ENCODE measurements around the gene TMEM184B. TPM values are rescaled to one million over a fixed set of nuclear protein-coding genes. Genes with fewer than 3 reads are reported as not detected.

The TMEM184B gene
- polyA plus RNA-seq, 1 donor = 71.7 TPM

DNA sequence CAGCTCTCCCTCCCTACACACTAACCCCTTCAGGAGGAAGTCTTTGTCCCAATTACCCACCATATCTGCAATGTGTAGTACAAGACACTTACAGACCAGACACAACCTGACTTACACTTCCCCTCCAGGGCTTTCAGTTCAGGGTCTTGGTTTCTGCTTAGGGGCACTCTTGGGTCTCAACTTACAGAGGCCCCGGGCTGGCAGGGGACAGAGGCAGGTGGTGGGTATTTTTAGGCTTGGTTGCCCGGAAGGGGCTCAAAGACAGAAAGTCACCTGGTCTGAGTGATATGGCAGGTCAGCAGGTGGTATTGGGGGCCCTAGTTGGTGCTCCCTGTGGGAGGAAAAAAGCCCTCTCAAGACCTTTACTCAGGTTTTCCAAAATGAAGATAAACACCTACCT lies 3.4 kb upstream of the TMEM184B start:
- no peak for DNase-seq (ENCODE audit: low read depth)

DNA sequence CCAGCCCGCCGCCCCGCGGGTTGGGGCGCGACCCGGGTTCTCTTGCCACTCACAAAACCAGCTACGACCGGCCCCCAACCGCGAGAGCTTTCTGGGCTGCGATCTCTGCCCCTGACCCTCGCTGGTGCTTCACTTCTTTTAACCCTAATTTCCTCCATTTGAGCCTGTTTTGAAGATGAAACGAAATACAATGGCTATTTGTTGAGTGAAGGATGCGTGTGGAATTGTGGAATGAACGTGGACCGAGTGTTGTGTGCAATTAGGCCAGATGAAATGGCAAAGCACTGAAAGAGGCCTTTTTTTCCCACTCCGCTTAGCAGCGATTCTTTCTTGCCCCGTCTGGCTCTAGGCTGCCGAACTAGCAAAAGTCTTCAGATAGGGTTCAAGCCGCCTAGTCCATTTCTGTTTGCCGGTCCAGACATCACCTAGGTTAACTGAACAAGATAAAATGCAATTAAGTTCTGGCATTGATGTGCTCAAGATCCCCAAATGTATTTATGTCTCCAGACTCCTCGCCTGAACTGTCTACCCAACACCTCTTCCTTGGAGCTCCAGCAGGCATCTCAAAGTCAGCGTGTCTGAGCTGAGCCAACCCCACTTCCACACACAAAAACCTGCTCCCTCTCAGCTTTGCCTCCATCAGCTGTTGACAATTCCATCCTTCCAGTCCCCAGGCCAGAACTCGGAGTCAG lies 471 bp upstream of the TMEM184B start:
- no peak for DNase-seq (ENCODE audit: low read depth)

DNA sequence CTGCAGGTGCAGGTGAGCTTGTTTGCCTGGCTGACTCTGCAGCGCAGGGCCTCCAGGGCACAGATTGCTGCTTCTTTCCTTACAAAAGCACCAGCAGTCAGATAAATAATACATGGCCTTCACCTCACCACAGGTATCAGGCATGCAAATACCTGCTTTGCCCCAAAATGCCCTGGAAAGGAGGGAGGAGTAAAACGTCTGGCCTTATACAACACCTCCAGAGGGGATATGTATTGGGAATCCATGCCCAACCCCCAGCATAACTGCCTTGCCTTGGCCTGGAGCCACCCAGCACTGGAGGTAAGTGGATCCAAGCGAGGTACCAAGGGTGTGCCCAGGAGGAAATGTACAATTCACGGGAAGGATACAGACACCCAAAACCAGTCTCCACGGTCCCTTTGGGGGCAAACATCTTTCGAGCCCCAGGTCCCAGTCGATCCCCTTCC lies 860 bp downstream of the TMEM184B start:
- no peak for DNase-seq (ENCODE audit: low read depth)

- no peak for DNase-seq (ENCODE audit: low read depth)
These were observed 1.7 kb downstream of the TMEM184B start for GRCh38 chr22:38271101-38271500.

DNA sequence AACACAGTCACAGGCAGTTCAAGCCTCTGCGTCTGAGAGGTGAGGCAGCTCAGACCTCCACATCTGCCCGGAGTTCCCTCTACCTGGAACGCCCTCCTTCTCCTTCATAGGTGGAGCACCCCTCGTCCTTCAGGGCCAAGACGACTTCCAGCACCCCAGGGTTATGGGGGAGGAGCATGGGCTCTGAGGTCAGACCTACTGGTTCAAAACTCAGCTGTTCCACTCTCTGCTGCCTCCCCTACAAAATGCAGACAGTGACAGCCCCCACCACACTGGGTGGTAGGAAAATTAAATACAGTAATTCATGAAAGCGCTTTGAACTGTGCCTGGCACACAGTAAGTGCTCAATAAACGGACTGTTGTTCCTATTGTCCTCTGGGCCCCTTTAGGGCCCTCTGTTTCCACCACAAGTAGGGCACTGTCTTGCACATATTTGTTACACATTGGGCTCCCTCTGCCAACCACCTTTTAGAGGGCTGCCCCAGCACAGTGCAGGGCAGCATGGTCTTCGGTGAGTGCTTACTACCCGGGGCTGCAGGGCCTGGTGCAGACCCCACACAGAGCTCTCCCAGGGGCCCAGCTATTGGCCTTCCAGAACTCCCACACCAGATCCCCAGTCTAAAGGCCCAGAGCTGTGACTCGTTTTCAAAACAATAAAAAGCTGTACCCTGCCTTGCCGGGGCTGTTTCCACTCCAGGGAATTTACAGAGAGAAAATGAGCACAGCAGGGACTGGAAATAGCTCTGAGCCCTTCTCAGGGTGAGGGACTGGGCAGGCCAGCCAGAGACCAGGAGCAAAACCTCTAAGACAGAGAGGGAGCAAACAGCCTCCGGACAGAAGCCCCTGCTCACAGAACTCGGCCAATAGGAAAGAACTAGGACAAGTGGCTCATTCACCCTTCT lies 2.5 kb downstream of the TMEM184B start:
- no peak for DNase-seq (ENCODE audit: low read depth)

- DNase-seq (ENCODE audit: low read depth) = no peak
These were observed 3.3 kb downstream of the TMEM184B start for GRCh38 chr22:38269466-38269865.

- no peak for DNase-seq (ENCODE audit: low read depth)
These were observed 5.7 kb downstream of the TMEM184B start for GRCh38 chr22:38267086-38267485.

DNA sequence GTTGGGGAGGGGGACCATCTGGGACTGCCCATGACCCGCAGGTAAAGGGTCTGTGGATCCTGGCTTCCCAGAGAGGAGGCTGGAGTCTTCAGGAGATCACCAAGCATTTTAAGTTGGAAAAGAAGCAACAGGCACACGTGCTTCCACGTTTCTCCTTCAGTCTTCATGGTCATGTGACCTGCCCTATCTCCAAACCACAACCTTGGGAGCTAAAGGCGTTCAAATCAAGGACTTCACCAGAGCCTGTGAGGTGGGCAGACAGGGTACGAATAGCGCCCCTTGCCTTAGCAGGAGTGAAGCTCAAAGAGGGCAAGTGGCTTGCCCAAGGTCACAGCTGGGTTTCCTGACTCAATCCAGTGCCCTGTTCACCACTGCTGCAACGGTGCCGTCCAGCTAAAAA lies 6.7 kb downstream of the TMEM184B start:
- no peak for DNase-seq (ENCODE audit: low read depth)

GRCh38 chr22:38264322-38264843 lies 8.4 kb downstream of the TMEM184B start:
- DNase-seq (ENCODE audit: low read depth) = no peak

- DNase-seq (ENCODE audit: low read depth) = no peak
These were observed 10.6 kb downstream of the TMEM184B start for GRCh38 chr22:38262051-38262795.

DNA sequence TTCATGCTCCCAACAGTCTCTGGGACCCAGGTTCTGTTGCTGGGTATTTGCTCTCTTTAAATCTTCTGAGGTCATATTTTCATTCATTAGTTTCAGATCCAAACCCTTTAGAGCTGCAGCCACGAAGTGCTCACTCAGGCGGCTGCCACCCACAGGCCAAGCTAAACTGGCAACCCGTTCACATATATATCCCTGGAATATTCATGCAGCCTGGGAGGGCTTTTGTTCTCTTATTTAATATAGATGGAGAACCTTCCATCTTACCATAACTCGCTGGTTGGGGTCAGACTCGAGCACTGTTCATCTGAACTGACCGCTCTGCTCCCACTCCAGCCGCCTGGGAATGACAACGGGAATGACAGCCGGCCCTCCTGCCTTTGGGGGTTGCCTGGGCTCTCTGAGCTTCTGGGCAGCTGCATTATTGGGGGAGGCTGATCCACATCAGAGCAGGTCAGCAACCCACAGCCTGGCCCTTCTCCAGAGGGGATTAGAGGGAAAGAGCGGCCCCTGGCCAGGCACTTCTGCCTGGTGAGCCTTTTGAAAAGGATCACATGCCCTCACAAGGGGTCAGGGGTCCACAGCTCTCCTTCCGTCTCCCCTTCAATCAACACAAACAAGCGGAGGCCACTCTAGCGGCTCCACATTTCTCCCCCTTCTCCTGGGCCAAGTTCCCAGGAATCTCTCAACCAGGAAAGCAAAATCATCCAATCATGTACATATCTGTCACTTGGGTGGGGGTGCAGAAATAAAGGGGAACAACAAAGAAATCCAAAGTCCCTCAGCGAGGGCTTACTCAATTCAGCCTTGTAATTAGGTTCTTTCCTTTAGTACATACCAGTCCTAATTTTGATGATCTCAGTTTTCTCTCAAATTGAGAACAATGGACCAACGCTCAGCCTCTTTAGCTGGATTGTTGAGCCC lies 11.8 kb downstream of the TMEM184B start:
- no peak for DNase-seq (ENCODE audit: low read depth)

- DNase-seq (ENCODE audit: low read depth) = no peak
These were observed 13.4 kb downstream of the TMEM184B start for GRCh38 chr22:38259370-38259769.

DNA sequence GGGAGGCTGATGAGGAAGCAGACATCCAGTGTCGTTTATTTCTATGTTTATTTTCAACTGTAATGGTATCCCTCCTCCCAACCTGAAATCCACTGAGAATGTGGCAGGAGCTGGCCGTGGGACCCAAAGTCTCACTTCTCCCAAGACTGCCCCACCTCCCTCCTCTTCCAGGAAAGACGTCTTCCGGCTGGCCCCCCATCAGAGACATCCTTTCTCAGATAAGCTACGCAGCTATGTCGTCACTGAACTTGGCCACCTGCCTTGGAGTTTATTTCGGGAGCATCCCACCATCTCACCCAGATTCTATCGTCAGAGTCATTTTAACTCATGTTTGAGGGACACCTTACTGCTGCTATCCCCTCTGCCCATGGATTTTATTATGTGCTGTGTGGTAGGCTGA lies 13.9 kb downstream of the TMEM184B start:
- no peak for DNase-seq (ENCODE audit: low read depth)

GRCh38 chr22:38257650-38258250 lies 15.1 kb downstream of the TMEM184B start:
- no peak for DNase-seq (ENCODE audit: low read depth)

DNA sequence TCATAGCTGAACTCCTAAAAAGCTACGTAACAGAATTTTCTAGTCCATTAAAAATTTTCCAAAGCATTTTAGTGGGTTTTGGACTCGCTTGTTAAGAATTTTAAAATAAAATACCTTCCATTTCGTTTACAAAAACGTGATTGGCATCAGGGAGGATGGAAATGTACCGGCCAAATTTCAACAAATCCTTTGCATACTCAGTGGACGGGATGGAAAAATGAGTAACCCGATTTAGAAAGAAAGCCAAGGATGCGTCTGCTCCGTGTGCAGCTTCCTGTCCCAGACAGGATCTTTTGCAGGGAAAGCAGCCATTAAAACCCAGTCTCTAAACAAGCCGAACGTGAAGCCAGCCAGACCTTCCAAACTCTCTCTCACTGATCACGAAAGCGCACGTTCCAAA lies 15.6 kb downstream of the TMEM184B start:
- peak; percentile 81 for DNase-seq (ENCODE audit: low read depth)

DNA sequence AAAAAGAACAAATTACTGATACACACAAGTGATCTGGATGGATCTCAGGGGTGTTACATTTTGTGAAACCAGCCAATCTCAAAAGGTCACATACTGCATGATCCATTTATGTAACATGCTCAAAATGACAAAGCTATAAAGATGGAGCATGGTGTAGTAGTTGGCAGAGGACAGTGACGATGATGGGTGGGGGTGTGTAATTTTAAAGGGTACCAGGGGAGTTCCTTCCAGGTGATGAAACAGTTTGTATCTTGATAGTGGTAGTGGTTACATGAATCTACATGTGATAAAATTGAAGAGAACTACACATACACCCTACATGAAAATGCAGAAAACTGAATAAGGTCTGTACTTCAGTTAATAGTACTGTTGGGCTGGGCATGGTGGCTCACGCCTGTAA lies 17.1 kb downstream of the TMEM184B start:
- DNase-seq (ENCODE audit: low read depth) = no peak

DNA sequence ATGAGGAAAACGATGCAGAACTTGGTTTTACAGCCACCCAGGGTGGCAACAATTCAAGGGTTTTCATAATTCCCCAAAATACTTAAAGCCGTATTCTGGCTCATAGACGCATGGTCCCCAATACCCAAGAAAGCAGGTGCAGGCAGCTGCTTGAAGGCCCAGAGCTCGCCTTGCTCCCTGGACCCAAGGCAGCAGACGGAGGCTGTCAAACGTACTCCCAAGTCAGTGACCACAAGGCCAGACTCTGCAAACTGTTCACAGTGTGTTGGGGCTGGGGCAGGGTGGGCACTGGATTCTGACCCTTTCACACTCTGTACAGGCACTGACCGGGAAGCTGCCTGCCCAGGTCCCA lies 21.5 kb downstream of the TMEM184B start:
- DNase-seq (ENCODE audit: low read depth) = no peak

GRCh38 chr22:38250643-38251340 lies 22.0 kb downstream of the TMEM184B start:
- no peak for DNase-seq (ENCODE audit: low read depth)

GRCh38 chr22:38249803-38250642 lies 22.8 kb downstream of the TMEM184B start:
- DNase-seq (ENCODE audit: low read depth) = no peak
